ENCODE measurements around the gene CSKMT.
"Not testable (repeated sequence)": the region's sequence is repeated elsewhere in the genome, so short reads cannot be mapped to it uniquely, and the experiment has no call there.

CSKMT gene

GRCh38 chr11:62689421-62690183 is 24.5 kb downstream of the CSKMT start, which contains the start of gene LRRN4CL:
Gene LRRN4CL, minus strand, starts transcription at chr11:62689530. Its CDS starts 1,022 bp downstream, at chr11:62688508.
- DNase-seq (ENCODE audit: low read depth in 2 of 2): no peak

GRCh38 chr11:62693624-62694023 is 28.5 kb downstream of the CSKMT start:
- DNase-seq (ENCODE audit: low read depth in 2 of 2): not testable (repeated sequence)

GRCh38 chr11:62694455-62695167 is 29.5 kb downstream of the CSKMT start:
- peak; percentile 54 to 62 for DNase-seq (ENCODE audit: low read depth in 2 of 2)

DNA sequence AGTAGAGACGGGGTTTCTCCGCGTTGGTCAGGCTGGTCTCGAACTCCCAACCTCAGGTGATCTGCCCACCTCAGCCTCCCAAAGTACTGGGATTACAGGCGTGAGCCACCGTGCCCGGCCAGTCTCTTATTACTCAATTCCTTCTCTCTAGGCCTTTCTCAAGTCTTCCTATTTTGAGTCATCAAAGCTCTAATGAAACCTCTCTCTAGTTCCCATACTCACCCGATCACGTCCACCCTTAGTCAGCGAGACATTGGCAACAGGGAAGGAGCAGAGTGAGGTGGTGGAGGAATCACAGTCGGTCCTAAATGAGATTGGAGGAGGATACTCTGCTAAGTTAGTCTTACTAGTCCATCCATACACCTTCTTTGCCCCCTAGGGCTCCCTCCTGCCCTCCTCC is 37.1 kb downstream of the CSKMT start:
- DNase-seq (ENCODE audit: low read depth in 2 of 2): no peak

DNA sequence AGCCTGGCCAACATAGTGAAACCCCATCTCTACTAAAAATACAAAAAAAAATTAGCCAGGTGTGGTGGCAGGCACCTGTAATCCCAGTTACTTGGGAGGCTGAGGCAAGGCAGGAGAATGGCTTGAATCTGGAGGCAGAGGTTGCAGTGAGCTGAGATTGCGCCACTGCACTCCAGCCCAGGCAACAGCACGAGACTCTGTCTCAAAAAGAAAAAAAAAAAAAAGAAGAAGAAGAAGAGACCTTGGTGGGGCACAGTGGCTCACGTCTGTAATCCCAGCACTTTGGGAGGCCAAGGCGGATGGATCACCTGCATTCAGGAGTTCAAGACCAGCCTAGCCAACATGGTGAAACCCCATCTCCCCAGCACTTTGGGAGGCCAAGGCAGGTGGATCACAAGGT is 38.8 kb downstream of the CSKMT start:
- not testable (repeated sequence) for DNase-seq (ENCODE audit: low read depth in 2 of 2)

GRCh38 chr11:62705413-62705812 is 40.3 kb downstream of the CSKMT start:
- DNase-seq (ENCODE audit: low read depth in 2 of 2): no peak

- peak; percentile 90 to 94 for DNase-seq (ENCODE audit: low read depth in 2 of 2)
Observed at GRCh38 chr11:62705880-62706849, 41.1 kb downstream of the CSKMT start.

- no peak for DNase-seq (ENCODE audit: low read depth in 2 of 2)
Observed at GRCh38 chr11:62706850-62707247, 41.7 kb downstream of the CSKMT start.

- no peak for DNase-seq (ENCODE audit: low read depth in 2 of 2)
Observed at GRCh38 chr11:62707277-62707861, 42.3 kb downstream of the CSKMT start, which contains the start of the genes BSCL2 and GNG3. Gene BSCL2, minus strand, starts transcription at chr11:62707424. Its CDS starts 229 bp downstream, at chr11:62707195. Gene GNG3, plus strand, starts transcription at chr11:62707676. Its CDS starts 620 bp downstream, at chr11:62708296.

GRCh38 chr11:62708392-62708791 is 43.3 kb downstream of the CSKMT start:
- no peak for DNase-seq (ENCODE audit: low read depth in 2 of 2)

- no peak for DNase-seq (ENCODE audit: low read depth in 2 of 2)
Observed at GRCh38 chr11:62708793-62709192, 43.7 kb downstream of the CSKMT start.

GRCh38 chr11:62709247-62710000 is 44.3 kb downstream of the CSKMT start:
- DNase-seq (ENCODE audit: low read depth in 2 of 2): peak; percentile 82 to 91

- no peak for DNase-seq (ENCODE audit: low read depth in 2 of 2)
Observed at GRCh38 chr11:62710001-62710345, 44.9 kb downstream of the CSKMT start.

DNA sequence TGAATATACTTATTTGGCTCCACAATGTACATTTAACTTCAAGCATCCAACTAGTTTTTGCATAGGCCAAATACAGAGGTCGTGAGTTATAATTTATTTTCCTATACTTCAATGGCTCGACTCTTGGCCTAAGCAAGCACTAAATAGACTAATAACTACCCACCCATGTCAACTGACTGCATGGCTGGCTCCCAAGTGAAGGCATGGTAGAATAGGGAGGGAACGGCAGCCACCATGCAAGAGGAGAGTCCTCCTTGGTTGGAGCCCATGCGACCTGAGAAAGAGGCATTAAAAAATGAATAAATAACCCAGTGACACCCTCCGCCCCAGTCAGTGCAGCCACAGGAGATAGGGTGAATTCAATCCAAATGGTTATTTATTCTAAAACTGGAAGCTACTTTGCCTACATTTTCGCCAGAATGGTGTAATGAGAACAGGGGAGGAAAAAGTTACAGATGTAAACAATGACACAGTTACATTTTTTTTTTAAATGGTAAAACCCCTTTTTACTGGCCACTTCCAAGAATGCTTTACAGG is 47.2 kb downstream of the CSKMT start:
- no peak for DNase-seq (ENCODE audit: low read depth in 2 of 2)

GRCh38 chr11:62712861-62713260 is 47.7 kb downstream of the CSKMT start:
- DNase-seq (ENCODE audit: low read depth in 2 of 2): no peak

DNA sequence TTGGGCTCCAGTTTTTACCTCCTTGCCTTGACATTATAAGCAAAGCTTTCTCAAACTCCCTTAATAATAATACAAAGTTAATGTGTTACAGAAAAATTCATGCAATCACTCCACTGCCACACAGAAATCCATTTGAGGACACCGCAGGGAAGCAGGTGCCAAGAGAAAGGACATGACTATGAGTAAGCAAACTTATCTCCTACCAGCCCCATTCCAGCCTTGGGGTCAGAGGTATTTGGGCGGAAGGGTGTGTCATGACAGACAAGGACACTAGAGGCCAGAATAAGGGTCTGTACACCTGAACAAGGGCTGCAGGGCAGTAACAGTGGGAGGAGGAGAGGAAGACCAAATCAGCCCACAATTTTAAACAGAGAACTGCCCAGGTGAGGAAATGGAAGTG is 48.2 kb downstream of the CSKMT start:
- DNase-seq (ENCODE audit: low read depth in 2 of 2): no peak

GRCh38 chr11:62715150-62716130 is 50.3 kb downstream of the CSKMT start:
- DNase-seq (ENCODE audit: low read depth in 2 of 2): no peak

- no peak for DNase-seq (ENCODE audit: low read depth in 2 of 2)
Observed at GRCh38 chr11:62716206-62716605, 51.1 kb downstream of the CSKMT start.

DNA sequence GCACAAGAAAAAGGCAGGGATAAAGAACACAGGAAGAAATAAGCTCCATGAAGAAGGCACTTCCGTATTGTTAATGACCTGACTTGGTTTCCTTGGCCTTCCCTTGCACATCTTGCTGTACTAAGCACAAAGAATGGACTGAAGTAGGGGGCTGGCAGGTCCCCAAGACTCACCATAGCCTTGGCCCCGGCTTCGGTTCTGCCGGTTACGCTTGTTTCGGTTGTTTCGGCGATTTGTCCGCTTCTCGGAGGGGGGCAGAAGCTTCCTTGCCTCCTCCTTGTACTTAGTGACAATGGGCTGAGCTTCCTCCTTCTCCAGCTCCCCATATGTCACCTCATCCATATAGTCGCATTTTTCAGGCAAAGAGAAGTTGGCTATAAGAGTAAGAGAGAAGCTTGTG is 51.7 kb downstream of the CSKMT start:
- DNase-seq (ENCODE audit: low read depth in 2 of 2): no peak

Measured in stimulated activated CD4-positive, alpha-beta T cell treated with anti-CD3 and anti-CD28 coated beads, Interleukin-1b, Interleukin-23, amount 100 ng/mL, for 1 hour (primary cell).